NCI-H69 (cell line): ENCODE data around the gene ZNF425.
"Not testable (repeated sequence)": the region's sequence is repeated elsewhere in the genome, so short reads cannot be mapped to it uniquely, and the experiment has no call there.

Experiments
- DNase-seq: peaks from one replicate; lab custom pipeline; 2025; lab: John Stamatoyannopoulos, UW

ZNF425 gene

DNA sequence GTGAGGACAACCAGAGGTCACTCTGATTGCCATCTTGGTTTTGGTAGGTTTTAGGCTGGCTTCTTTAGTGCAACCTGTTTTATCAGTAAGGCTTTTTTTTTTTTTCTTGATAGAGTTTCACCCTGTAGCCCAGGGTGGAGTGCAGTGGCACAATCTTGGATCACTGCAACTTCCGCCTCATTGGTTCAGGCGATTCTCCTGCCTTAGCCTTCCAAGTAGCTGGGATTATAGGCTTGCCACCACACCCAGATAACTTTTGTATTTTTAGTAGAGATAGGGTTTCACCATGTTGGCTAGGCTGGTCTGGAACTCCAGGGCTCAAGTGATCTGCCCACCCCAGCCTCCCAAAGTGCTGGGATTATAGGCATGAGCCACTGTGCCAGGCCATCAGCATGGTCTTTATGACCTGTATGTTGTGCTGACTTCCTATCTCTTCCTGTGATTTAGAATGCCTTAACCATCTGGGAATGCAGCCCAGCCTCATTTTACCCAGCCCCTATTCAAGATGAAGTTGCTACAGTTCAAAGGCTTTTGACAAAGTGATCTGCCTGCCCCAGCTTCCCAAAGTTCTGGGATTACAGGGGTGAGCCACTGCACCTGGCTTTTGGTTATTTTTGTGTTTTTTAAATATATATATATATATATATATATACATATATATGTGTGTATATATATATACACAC, 7.0 kb upstream of the ZNF425 start:
- no peak for DNase-seq

DNA sequence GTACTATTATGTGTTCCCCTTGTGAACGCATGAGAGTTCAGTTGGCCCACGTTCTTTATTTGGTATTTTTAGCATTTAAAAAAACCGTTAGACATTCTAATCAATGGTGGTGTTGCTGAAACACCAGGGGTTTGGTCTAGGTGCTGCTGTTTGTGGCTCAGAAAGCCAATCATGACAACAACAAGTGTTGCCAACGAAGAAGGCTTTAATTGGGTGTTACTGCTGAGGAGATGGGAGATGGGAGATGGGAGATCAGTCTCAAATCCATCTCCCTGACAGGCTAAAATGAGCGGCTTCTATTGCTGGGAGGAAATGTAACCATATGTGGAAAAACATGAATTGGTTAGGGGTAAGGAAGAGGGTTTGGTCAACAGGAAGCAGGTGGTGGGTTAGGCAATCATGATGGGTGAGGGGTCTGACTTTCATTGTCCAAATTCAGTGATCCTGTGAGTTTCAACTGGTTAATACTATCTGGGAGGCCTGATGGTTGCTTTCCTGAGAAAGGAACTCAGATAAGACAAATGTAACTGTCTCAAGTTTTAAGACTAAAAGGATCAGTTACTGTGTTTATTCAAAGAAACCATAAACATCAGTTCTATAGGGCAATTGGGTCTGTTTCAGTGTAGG, 4.6 kb upstream of the ZNF425 start:
- DNase-seq: no peak

DNA sequence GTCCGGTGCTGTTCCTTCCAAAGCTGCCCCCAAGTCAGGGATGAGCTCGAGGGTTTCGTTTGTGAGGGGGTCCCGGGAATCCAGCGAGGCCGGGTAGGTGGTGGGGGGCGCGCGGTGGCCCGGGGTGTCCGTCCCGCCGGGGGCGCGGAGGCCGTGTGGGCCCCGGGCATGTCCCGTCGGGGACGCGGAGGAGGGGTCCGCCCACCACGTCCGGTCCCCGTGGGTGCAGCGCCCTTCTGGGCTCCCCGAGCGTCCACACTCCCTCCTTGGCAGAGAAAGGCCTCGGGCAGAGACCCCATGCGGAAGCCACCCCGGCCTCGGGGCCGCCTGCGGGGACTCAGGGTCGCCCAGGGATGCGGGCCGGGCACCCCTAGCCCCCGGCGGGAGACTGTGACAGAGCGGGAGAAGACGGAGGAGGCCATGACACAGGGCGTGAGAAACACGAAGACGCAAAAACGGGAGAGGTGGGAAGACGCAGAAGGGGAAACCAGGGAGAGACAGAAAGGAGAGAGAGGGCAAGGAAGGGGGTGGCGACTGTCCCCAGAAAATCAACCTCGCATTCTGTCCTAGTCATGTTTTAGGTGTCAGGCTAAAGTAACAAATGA, 640 bp upstream of the ZNF425 start:
- DNase-seq: peak; percentile 71

DNA sequence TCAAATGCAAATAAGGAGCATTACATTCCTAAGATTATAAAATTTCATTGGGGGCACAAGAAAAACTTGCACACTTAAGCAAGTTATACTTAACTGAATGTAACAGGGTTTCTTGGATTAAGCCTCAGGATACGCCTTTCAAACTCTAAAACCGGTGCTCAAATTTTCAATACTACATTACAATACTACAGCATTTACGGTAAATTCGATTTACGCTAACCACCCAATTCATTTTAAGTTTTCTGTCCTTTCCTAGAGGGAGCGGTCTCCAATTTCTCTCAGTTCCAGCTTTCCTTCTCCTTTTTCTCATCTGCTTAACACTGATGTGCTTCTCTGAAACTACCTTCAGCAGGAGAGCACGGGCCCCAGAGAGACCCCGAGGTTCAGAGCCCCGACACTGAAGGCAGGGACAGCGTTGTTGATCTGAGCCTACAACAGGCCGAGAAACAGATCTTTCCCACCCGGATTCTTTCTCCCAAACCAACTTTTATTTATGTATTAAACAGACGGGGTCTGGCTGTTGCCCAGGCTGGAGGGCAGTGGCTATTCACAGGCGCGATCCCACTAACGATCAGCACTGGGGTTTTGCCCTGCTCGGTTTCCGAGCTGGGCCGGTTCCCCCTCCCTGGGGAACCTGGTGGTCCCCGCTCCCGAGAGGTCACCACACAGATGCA, 798 bp downstream of the ZNF425 start:
- DNase-seq: no peak

DNA sequence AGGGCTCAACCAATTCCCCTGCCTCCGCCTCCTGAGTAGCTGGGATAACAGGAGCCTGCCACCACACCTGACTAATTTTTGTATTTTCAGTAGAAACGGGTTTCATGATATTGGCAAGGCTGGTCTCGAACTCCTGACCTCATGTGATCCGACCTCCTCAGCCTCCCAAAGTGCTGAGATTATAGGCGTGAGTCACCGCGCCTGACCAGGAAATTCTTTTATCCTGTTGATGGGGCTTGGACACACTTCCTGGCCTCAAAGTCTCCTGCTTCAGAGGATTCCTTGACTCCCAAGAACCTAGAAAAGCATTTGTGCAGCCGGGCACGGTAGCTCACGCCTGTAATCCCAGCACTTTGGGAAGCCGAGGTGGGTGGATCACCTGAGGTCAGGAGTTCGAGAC, 16.2 kb downstream of the ZNF425 start:
- no peak for DNase-seq

DNA sequence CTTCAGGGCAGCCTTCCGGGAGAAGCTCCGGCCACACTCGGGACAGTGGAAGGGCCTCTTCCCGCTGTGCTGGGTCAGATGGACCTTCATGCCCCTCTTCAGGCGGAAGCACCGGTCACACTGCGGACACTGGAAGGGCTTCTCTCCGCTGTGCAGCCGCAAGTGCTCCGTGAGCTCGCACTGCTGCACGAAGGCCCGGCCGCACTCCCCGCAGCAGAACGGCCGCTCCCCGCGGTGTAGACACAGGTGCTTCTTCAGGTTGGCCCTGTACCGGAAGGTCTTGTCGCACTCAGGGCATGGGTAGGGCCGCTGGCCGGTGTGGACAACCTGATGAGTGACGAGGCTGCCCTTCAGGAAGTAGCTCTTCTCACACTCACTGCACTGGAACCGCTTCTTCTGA, 21.4 kb downstream of the ZNF425 start:
- no peak for DNase-seq

DNA sequence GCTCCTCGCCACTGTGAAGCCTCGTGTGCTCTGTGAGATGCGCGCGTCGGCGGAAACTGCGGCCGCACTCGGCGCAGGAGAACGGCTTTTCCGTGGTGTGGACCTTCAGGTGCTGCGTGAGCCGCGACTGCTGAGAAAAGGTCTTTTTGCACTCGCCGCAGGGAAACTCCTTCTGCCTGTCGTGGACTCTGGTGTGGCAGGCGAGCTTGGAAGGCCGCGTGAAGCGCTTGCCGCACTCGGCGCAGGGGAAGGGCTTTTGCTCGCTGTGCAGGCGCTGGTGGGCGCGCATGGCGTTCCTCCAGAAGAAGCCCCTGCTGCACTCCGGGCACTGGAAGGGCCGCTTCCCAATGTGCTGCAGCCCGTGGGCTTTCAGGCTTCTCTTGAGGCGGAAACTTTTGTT, 21.9 kb downstream of the ZNF425 start:
- DNase-seq: no peak

DNA sequence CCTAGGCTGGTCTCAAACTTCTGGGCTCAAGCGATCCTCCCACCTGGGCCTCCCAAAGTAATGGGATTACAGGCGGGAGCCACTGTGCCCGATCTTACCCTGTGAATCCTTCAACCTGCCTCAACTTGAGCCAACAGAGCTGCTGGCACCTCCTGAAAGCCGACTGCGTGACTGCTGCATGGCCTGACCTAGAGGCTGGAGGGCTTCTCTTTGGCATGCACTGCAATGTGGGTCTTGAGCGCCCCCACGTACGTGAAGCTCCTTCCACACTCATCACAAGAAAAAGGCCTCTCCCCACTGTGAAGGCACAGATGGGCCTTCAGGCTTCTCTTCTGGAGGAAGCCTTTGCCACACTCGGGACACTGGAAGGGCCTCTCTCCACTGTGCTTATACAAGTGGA, 22.7 kb downstream of the ZNF425 start:
- no peak for DNase-seq

DNA sequence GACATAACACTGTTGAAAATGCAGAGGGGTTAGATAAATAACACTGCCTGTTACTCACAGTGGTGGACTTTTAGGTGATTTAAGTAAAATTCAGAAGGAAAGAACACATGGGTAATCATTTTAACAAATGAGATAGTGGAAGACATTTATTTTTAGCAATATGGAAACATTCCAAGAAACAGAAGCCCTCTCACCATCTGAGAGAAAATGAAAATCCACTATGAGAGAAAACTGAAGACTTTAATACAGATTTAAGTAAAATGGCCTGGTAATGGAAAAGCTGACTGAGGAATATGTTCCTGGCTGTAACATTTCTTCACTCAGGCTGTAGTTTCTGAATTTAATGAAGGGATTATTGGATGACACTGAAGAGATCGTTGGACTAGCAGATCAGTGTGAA, 23.5 kb downstream of the ZNF425 start:
- DNase-seq: no peak

DNA sequence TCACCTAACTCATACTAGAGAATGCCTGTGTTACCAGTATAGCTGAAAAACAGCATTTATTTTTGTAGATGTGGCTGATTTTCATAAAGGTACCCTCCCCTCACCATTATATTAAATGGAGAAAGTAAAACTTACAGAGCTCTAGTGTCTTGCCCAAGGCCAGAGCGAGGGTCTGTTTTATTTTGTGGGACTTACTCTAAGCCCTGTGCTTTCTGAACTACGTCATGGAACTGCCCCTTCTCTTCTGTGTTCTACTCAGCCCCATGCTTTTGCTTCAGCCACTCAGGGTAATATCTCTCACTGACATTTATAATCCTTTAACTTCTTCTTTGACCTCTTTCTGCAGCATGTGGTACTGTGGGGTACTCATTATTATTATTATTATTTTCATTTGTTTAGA, 25.3 kb downstream of the ZNF425 start:
- DNase-seq: no peak

DNA sequence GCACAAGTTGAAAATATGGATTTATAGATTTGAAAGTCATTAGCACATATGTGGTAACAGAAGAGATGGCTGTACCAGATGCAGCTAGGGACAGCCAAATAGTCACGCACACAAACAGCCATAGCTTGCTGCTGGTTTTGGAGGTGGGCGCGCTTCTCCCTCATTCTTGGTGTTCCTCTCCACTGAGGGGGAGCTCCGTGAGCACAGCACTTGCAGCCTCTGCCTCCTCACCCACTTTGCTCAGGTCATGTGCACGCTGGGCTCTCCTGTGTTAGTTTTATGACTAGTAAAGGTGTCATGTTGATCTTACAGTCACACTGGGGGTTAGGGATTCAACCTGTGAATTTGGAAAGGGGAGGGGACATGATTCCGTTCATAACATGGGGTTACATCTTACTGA, 27.1 kb downstream of the ZNF425 start:
- DNase-seq: no peak

DNA sequence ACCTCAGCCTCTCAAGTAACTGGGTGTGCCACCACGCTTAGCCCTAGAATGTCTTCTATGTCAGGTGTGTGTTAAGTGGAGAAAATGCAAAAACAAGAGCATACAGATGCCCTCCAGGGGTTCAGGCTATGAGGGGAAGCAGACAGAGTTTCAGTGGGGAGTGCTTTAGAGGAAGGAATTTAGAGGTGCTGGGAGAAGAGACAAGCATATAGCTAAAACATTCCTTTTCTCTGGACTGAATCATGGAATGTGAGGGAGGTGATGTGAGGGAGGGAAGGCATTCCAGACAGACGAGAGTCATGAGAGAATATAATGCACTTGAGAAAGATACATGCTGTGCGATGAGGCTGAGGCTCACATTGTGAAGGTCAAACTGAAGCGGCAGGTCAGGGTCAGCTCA, 29.0 kb downstream of the ZNF425 start:
- no peak for DNase-seq

DNA sequence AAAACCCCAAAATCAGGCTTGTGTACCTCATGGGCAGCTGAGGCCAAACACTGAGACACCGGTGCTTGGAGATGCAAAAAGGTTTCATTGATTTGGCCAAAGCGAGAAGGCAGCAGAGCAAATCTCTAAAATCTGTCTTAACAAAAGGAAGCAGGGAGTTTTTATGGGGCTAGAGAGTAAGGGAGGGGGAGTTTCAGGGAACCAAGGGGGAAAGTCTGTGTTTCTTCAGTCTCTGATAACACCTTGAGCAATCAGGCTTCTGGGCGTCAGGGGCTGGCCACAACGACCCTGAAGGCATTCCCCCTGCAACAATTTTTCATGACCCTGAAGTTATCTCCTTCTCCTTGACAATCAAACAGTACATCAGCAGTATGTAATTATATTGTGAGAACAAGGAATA, 32.9 kb downstream of the ZNF425 start:
- no peak for DNase-seq

DNA sequence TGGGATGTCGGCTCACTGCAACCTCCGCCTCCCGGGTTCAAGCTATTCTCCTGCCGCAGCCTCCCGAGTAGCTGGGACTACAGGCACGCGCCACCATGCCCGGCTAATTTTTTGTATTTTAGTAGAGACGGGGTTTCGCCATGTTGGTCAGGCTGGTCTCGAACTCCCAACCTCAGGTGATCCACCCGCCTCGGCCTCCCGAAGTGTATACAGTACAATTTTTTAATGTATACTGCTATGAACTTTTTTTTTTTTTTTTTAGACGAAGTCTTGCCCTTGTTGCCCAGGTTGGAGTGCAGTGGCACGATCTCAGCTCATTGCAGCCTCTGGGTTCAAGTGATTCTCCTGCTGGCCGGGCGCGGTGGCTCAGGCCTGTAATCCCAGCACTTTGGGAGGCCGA, 33.9 kb downstream of the ZNF425 start:
- DNase-seq: not testable (repeated sequence)

DNA sequence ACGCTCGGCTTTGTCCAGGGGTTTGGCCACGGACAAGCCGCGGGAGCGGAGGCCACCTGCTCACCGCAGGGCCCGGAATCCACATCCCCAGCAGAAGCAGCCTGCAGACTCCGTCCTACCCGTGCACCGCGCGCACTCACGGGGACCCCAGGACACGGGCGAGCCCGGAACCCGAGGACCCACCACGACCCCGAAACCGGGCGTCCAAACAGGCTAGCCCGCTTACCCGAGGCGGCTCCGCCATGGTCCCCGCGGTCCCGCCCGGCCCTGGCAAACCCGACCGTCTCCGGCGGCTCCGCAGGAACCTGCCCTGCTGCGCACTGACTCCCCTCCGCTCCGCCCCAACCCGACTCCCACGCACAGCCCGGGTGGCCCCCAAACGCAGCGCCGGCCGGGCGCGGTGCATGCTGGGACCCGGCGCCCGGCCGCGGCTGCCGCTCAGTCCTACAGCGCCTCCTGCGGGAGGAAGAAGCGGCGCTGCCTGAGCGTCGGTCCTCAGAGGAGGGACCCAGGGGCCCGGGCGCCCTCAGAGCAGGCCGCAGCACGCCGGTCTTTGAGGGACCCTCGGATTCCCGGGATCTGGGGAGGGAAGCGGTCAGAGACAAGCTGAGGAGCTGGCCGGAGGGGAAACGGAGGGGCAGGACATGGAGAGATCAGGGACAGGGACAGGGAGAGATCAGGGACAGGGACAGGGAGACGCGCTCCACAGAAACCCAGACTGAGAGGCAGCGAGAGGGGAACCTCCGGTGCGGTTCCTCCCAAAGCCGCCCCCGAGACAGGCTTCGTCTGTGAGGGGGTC, 35.5 kb downstream of the ZNF425 start, which contains the start of gene ZNF786:
Gene ZNF786, minus strand, starts transcription at position 322 of the 799 bp plus-strand sequence. Its CDS starts 78 bp downstream, at position 244.
- DNase-seq: peak; percentile 97

DNA sequence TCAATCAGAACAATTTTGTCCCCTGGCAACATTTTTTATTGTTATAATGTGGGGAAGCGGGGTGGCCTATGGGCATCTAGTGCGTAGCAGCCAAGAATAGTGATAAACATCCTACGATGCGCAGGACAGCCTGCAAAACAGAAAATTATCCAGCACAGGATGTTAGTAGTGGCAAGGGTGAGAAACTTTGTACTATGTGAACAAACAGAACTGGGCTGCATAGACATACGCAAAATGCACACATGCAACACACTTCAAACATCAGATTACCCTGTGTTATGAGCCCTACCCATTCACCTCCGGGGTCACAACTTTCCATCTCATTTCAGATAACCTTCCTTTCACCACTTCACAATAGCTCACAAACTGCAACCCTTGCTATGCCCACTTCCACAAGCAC, 38.7 kb downstream of the ZNF425 start:
- no peak for DNase-seq

DNA sequence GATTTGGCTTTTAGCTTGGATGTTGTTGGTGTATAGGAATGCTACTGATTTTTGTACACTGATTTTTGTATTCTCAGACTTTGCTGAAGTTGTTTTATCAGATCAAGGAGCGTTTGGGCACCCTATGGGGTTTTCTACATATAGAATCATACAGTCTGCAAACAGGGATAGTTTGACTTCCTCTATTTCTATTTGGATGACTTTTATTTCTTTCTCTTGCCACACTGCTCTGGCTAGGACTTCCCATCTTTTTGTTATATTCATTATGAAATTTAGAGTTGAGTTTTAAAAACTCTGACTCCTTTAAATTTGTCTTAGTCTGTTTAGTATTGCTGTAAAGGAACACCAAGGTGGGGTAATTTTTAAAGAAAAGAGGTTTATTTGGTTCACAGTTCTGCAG, 40.3 kb downstream of the ZNF425 start:
- no peak for DNase-seq

DNA sequence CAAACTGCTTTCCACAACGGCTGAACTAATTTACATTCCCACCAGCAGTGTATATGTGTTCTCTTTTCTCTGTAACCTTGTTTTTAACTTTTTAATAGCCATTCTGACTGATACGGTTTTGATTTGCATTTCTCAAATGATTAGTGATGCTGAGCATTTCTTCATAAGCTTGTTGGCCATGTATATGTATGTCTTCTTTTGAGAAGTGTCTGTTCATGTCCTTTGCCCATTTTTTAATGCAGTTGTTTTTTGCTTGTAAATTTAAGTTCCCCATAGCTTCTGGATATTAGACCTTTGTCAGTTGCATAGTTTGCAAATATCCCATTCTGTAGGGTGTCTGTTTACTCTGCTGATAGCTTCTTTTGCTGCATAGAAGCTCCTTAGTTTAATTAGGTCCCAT, 41.7 kb downstream of the ZNF425 start:
- no peak for DNase-seq

DNA sequence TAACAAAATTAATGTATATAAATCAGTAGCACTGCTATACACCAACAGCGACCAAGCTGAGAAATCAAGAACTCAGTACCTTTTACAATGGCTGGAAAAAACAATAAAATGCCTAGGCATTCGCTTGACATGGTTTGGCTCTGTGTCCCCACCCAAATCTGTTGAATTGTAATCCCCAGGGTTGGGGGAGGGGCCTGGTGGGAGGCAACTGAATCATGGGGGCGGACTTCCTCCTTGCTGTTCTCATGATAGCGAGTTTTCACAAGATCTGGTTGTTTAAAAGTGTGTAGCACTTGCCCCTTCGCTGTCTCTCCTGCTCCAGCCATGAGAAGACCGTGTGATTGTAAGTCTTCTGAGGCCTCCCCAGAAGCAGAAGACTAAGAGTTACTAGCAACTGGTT, 44.2 kb downstream of the ZNF425 start:
- DNase-seq: no peak

DNA sequence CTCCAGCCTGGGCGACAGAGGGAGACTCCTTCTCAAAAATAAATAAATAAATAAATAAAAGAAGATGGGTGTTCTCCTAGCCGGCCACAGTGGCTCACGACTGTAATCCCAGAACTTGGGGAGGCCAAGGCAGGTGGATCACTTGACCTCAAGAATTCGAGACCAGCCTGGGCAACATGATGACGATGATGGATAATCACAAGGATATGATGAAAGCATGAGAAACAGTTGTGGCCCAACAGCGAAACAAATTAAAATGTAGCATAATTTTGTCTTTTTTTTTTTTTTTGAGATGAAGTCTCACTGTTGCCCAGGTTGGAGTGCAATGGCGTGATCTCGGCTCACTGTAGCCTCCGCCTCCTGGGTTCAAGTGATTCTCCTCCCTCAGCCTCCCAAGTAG, 48.5 kb downstream of the ZNF425 start:
- DNase-seq: no peak

DNA sequence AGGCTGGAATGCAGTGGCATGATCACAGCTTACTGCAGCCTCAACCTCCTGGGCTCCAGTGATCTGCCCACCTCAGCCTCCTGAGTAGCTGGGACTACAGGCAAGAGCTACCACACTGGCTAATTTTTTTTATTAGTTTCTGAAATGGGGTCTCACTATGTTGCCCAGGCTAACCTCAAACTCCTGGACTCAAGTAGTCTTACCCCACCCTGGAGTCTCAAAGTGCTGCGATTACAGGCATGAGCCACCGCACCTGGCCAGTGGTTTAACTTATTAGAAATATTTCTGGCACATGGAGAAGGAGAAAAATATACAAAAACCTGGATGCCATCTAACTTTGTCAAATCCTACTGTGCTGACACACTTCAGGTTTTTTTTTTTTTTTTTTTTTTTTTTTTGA, 50.8 kb downstream of the ZNF425 start:
- no peak for DNase-seq
